Measurements from ENCODE around the gene ZPBP2.
"Not testable (repeated sequence)": the region's sequence is repeated elsewhere in the genome, so short reads cannot be mapped to it uniquely, and the experiment has no call there.

ZPBP2 gene

DNA sequence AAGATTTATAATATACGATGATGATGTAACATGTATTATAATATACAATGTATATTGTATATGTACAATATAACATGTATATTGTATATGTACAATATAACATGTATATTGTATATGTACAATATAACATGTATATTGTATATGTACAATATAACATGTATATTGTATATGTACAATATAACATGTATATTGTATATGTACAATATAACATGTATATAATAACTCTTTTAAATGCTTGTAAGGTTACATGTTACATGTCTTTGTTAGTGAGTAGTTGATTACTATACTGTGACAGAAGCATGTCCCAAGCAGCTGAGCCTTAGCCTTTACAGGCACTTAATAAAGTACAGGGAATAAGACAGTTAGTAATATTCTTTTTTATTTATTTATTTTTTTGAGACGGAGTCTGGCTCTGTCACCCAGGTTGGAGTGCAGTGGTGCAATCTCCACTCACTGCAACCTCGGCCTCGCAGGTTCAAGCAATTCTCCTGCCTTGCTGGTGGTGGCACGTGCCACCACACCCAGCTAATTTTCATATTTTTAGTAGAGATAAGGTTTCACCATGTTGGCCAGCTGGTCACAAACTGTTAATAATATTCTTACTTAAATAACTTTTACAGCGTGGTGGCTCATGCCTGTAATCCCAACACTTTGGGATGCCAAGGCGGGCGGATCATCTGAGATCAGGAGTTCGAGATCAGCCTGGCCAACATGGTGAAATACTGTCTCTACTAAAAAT, 11.9 kb upstream of the ZPBP2 start:
- not testable (repeated sequence) for DNase-seq (ENCODE audit: low read depth in 2 of 2)

DNA sequence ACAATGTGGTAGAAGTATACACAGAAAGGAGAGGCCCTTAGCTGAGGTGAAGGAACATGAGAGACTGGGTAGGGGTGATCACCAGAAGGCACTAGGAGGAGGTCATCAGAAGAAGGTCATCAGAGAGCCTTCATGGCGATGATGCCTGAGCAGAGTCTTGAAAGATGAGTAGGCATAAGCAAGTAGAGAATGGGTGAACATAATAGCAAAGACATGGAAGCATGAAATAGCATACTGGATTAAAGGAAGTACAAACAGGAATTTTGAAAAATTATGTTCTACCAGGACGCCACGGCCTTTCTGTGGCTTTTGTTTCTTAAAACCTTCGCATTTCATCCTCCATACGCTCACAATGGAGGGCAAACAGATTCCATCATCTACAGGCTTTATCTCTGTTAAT, 6.8 kb upstream of the ZPBP2 start:
- DNase-seq (ENCODE audit: low read depth in 2 of 2), result no peak

- no peak for DNase-seq (ENCODE audit: low read depth in 2 of 2)
Observed at GRCh38 chr17:39863244-39863917, 4.6 kb upstream of the ZPBP2 start.

DNA sequence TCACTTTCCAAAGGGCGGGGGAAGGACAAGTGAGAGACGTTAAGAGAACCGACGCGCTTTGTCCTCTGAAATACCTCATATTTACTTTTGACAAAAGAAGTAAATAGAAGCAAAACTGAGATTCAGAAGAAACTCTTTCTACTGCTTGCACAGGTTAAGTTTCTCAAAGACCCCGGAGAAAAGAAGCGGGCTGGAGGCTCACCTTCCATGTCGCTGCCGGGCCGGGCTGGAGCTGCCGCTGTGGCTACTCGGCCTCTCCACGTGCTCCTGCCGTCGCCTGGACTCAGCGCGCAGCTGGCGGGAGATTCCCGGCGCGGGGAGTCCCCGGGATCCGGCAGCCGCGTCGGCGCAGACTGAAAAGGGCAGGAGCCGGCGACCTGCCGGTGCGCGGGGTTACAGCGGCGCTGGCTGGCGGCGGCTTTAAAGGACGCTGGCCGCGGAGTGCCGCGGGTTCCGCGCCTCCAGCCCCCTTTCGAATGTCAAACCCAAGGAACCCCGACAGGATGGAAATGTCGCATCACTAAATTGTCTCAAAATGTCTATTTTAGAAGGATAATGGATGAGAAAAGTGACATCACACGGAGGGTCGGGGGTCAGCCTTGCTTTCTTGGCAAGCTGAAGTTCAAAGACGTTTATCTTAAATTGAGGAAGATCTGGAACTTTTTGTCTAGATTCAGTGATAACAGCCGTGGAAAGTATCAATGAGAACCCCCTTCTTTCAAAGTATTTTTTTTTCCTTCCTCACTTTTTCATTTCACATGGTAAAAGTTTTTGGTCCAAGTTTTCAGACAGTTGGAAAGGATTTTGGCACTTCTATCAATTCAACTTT, 3.9 kb upstream of the ZPBP2 start, which contains the start of gene IKZF3:
IKZF3 (minus strand) TSS at position 395 of the 829 bp plus-strand sequence; CDS start at position 209, 186 bp downstream.
- no peak for DNase-seq (ENCODE audit: low read depth in 2 of 2)

DNA sequence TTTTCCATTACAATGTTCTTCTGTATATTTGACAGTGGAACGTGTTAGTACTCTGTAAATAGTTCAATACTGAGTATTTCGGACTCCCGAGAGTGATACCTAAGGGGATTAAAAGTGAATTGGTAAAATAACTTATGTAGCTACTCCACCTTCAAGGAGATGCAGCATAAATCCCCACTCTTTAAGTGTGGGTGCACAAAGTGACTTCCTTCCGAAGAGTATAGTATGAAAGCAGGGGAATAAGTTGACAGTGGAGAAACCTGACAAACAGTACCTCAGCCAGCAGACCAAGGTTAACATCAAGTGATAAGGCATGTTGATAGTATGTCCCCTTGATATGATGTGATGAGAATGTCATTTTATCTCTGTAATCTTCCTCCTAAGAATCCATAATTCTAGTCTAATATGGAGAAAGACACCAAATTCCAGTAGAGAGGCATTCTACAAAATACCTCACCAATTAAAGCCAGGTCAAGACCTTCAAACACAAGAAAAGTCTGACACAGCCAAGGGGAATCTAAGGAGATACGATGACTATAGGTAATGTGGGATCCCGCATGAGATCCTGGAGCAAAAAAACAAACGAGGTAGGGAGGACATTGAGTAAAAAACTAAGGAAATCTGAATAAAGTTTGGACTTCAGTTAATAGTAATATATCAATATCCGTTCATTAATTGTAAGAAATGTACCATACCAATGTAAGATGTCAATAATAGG, 1.8 kb upstream of the ZPBP2 start:
- no peak for DNase-seq (ENCODE audit: low read depth in 2 of 2)

DNA sequence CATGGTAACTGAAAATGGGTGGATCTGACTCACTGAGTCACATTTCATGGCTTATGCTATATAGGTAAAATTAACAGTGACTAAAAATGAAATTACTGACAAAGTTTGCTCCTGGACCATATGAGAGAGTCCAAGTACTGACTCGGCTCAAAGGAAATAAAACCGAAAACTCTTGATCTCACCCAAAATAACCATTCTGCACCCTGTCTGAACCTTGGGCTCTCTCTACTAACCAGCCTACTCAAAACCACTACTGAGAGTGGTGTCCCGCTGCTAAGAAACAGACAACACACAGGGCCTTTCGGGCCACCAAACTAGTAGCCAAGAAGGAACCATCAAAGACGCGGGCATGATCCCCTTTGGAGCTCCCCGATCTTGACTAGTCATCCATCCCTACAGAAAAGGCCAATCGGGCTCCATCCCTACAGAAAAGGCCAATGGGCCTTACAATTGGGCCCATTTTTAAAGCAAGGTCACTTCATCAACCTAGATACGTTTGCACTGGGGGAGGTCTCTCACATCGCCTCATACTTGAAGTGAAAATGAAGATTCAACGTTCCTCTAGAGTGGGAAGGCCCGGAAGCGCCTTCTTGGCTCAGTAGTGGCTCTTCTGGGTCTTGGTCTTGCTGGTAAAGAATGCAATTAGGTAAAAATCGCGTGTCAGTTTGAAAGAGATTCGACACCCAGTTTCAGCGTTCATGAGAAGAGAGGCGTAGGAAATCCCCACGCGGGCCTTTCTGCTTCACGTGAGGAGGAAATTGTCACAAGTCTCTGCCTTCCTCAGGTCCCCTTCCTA, 720 bp upstream of the ZPBP2 start:
- no peak for DNase-seq (ENCODE audit: low read depth in 2 of 2)

DNA sequence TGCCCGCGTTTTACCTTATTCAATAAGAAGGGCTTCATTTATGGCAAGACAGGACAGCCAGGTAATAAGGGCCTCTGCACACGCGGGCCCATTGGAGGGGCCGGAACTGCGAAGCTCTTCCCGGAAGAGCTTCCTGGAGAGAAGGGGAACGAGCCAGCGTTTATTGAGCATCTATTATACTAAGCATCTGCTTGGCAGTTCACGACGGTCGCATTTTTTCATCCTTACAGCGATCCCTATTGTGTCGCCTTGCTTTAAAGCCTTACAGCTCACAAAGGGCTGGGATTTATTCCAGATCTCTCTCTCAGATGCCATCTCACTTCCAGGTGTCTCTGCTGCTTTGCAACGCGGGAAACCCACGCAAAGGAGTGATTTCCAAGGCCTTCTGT, 546 bp downstream of the ZPBP2 start:
- no peak for DNase-seq (ENCODE audit: low read depth in 2 of 2)

GRCh38 chr17:39870776-39871175, 2.8 kb downstream of the ZPBP2 start:
- DNase-seq (ENCODE audit: low read depth in 2 of 2), result no peak

- DNase-seq (ENCODE audit: low read depth in 2 of 2), result no peak
Observed at GRCh38 chr17:39871801-39872200, 3.8 kb downstream of the ZPBP2 start.

GRCh38 chr17:39872751-39873150, 4.7 kb downstream of the ZPBP2 start:
- DNase-seq (ENCODE audit: low read depth in 2 of 2), result peak in 1 of 2 experiments; percentile 4

DNA sequence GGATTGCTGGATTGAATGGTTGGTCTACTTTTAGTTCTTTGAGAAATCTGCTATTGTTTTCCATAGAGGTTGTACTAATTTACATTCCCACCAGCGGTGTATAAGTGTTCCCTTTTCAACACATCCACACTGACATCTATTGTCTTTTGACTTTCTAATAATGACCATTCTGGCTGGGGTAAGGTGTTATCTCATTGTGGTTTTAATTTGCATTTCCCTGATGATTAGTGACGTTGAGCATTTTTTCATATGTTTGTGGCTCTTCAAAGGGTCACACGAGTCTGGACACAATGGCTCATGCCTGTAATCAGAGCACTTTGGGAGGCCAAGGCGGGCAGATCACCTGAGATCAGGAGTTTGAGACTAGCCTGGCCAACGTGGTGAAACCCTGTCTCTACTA, 18.1 kb downstream of the ZPBP2 start:
- DNase-seq (ENCODE audit: low read depth in 2 of 2), result not testable (repeated sequence)

GRCh38 chr17:39887078-39887477, 19.1 kb downstream of the ZPBP2 start:
- no peak for DNase-seq (ENCODE audit: low read depth in 2 of 2)

GRCh38 chr17:39889200-39889599, 21.2 kb downstream of the ZPBP2 start:
- no peak for DNase-seq (ENCODE audit: low read depth in 2 of 2)

DNA sequence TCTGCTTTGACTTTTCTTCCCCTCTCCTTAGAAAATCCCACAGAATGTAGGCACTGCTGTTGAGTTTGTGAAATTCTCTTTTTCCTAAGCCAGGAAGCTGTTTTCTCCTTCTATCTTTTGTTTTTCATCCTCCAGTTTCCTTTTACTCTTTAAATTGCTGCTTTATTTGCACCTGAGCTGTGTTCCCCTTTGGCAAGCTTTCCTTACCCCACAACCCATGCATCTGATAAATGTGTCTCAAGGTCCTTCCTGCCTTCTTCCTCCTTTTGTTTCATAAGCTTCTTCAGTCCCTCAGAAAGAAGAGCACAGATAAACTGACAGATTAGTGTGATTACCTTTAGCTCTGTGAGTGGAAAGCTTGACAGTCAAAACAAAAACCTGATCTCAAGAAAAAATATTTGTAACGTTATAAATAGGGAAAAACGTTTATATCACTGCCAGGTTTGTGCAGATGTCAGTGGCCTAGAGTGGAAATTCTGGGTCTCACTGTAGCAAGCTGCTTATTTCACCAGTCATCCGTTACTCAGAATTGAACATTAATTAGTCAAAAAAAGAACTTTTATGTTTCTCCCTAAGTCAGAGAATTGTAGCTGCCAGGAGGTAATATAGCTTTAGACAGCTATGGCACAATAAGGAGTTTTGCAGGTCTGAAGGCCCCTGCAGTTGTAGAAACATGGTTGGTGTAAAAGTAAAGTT, 26.8 kb downstream of the ZPBP2 start:
- DNase-seq (ENCODE audit: low read depth in 2 of 2), result no peak

DNA sequence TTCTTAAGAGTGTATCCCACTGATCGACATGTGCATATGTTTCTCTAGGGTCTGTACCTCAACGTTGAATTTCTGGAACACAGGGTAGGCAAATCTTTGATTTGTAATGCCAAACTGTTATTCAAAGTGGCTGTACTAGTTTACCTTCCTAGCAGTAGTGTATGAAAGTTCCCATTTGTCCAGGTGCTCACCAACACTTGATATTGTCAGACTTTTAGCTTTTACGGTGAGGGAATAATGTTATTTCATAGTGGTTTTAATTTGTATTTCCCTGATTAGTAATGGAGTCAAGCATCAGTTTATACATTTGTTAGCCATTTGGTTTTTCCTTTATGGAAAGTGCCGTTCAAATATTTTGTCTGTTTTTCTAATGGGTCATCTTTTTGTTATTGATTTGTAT, 30.1 kb downstream of the ZPBP2 start:
- DNase-seq (ENCODE audit: low read depth in 2 of 2), result no peak

- DNase-seq (ENCODE audit: low read depth in 2 of 2), result no peak
Observed at GRCh38 chr17:39899215-39899614, 31.2 kb downstream of the ZPBP2 start.

GRCh38 chr17:39902027-39902426, 34.0 kb downstream of the ZPBP2 start:
- DNase-seq (ENCODE audit: low read depth in 2 of 2), result not testable (repeated sequence)

- peak; percentile 4 to 16 for DNase-seq (ENCODE audit: low read depth in 2 of 2)
Observed at GRCh38 chr17:39903158-39903884, 35.3 kb downstream of the ZPBP2 start.

- DNase-seq (ENCODE audit: low read depth in 2 of 2), result no peak
Observed at GRCh38 chr17:39904990-39905288, 36.9 kb downstream of the ZPBP2 start.

All from fibroblast of skin of left quadriceps (primary cell).